Stimulated activated CD4-positive, alpha-beta T cell treated with anti-CD3 and anti-CD28 coated beads, Interleukin-4, amount 100 ng/mL, for 48 hours (primary cell): ENCODE measurements around the gene KIFAP3.
"Not testable (repeated sequence)": the region's sequence is repeated elsewhere in the genome, so short reads cannot be mapped to it uniquely, and the experiment has no call there.

ENCODE experiments used
- DNase-seq, 2 donors: peaks; one replicate each; pipeline ENCODE4 v3.0.0-alpha.2; 2020; ENCODE audit warnings: low read depth in 2 of 2

Gene KIFAP3

GRCh38 chr1:170074250-170075157 is at the start of gene KIFAP3:
KIFAP3 (minus strand) TSS chr1:170074695; CDS start chr1:170074467, 228 bp downstream.
- DNase-seq = peak; percentile 88 to 93

DNA sequence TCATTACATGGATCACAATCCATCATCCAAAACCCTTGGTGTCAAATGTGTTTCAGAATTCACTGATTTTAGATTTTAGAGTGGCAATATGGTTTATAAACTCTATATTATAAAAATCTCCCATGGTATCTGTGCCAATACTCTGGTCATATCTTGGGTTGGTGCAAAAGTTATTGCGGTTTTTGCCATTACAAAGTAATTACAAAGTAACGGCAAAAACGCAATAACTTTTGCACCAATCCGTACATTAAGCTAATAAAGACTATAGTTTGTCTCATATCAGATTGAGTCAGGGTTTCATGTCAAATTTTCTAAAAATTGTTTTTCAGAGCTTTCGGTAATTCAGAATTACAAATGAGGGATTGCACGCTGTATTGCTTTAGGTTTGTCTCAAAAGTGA is 47.9 kb upstream of the KIFAP3 start:
- no peak for DNase-seq

- no peak for DNase-seq
Observed at GRCh38 chr1:170114906-170115305, 40.4 kb upstream of the KIFAP3 start.

DNA sequence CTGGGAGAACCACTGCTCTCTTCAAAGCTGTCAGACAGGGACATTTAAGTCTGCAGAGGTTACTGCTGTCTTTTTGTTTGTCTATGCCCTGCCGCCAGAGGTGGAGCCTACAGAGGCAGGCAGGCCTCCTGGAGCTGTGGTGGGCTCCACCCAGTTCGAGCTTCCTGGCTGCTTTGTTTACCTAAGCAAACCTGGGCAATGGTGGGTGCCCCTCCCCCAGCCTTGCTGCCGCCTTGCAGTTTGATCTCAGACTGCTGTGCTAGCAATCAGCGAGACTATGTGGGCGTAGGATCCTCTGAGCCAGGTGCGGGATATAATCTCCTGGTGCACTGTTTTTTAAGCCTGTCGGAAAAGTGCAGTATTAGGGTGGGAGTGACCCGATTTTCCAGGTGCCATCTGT is 38.6 kb upstream of the KIFAP3 start:
- not testable (repeated sequence) for DNase-seq

DNA sequence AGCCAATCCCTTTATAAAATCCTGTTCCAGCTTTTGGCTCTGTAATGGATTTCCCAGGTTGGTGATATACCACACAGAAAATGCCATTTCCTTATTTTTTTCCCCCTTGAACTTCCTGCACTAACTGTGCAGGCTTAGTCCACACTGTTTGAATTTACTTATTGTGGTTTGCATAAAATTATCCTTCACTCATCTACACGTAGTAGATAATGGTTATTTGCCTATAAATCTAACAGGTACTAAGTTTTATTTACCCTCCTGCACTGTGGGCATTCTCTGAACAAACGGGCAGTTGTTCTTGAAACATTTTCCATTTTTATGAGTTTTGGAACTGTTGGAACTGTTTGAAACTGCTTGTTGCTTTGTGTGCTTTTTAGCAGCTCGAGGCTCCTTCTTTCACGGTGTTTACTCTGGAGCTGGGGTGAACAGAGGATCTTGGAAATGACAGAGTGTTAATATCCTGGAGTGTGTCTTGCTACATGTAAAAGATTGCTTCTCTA is 23.0 kb upstream of the KIFAP3 start:
- DNase-seq = no peak

DNA sequence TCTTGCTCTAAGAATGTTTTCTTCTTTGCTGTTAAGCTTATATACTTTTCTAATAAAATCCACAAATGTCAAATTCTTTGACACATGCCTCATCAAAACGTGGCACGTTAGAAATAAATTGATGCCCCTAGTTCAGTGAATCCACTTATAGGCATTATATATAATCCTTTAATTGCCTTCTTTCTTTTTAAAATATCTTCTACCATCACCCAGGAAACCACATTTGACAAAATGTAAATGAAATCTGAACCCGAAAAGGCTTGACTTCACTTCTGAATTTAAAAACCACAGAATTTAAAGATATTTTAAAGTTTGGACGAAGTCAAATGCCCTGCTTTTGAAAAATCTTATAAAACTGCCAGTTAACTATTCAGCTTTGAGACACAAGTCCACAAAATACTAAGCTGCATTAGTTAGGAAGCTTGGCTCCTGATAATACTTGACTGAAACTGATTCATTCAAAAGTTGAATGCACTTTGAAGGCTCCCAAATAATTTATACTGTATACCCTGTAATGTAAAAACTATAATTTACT is 22.4 kb upstream of the KIFAP3 start:
- DNase-seq = no peak

DNA sequence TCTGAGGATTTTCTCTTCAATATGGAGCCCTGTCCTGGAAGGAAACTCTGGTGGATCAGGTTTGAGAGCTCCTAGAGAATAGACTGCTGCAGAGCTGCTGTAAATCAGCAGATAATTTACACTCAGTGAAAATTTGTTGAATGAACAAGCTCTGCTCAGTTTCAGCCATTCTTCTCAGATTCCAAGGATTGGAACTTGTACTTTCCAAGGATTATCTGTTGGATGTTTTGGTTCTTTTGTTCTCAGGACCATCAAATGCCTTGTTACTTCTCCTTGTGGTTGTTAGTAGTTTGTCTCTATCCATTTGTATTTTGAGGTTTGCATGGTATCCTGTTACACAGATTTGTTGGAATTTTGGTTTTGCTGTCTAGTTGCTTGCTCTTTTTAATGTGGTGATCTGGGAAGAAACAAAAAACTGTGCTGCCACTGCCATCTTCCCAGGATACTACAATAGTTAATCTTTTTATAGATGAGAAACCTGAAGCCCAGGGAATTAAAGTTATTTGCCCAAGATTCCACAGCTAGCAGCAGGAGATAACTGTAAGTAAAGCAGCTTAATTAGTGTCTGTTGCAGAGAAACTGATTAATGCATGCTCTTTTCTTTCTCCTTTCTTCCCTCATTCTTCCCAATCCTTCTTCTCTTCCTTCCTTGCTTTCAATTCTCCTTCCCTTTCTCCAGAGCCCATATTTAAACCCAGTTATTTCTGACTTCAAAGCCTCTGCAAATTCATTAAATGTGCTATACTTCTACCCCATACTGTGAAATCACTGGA is 21.7 kb upstream of the KIFAP3 start:
- no peak for DNase-seq

GRCh38 chr1:170094697-170095616 is 20.5 kb upstream of the KIFAP3 start:
- DNase-seq = not testable (repeated sequence)

GRCh38 chr1:170086399-170087032 is 12.0 kb upstream of the KIFAP3 start:
- DNase-seq = no peak

DNA sequence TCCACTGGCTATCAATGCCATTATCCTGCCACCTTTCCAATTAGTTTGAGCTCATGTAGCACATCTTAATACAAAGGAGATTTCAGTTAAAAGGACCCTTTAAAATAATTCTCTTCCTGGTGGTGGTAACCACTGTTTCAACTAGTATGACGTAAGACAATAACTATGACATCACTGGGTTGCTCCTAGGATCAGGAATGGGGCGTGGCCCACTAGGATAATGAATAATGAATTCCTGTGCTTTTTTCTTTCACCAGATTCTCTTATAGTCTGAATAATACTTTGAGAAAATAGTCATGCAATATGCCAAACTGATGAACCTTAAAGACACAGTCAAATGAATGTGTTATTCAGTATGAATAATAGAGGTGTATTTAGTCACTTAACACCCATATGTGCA is 10.6 kb upstream of the KIFAP3 start:
- DNase-seq = no peak

- no peak for DNase-seq
Observed at GRCh38 chr1:170078610-170079189, 4.2 kb upstream of the KIFAP3 start.

GRCh38 chr1:170077926-170078325 is 3.4 kb upstream of the KIFAP3 start:
- DNase-seq = no peak

DNA sequence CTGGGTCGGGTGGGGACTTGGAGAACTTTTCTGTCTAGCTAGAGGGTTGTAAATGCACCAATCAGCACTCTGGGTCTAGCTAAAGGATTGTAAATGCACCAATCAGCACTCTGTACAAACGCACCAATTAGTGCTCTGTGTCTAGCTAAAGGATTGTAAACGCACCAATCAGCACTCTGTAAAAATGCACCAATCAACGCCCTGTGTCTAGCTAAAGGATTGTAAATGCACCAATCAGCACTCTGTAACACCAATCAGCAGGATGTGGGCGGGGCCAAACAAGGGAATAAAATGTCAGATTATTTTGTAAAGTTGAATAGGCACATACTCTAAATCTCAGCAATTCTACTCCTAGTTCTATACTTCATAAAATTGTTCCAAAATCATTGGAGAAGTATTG is 2.5 kb upstream of the KIFAP3 start:
- not testable (repeated sequence) for DNase-seq

DNA sequence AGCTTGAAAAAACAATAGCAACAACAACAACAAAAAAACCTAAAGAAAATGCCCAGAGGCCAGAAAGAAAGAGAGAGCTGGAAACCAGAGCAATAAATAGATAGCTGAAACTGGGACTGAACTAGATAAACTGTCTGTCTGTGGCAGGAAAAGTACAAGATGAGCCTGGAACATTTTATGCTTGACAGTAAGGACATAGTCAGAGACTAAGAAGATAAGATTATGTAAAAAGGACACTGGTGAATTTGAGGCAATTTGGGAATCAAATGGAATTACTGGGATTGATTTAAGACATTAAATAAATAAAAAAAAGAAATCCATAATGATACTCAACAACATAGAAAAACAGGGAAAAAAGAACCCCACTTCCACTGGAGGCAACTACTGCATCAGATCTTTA is 1.7 kb upstream of the KIFAP3 start:
- DNase-seq = no peak

DNA sequence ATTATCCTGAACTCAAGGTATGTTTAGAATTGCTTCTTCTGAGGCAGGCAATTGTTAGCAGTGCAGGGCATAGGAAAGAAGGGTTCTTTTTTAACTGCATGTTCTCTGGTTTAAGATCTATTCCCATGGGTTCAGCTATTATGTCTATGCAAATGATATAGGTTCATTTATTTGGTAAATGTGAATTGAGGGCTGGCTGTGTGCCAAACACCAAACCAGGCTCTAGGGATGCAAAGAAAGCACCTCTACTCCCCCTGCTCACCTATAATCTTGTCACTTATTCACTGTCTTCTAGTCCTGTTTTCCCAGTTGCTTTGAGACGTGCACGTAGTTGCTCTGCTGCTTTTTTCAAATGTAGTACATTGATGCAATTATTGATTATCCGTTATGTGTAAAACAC is 691 bp upstream of the KIFAP3 start:
- DNase-seq = no peak

DNA sequence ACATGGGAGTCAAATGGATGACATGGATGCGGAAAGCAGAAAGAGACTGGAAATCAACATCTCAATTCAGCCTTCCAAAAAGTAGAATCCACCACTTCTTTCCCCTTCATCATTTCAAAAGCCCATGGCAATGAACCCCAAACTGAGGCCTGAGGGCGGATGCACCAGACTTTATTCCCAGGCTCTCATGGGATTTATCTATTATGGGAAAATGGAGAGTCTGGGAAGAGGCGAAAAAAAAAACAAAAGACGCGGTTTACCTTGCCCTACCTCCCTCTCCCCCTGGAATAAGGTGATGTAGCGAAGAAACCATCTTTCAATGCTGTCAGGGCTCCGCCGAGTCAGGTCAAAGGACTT is 624 bp downstream of the KIFAP3 start:
- DNase-seq = no peak

DNA sequence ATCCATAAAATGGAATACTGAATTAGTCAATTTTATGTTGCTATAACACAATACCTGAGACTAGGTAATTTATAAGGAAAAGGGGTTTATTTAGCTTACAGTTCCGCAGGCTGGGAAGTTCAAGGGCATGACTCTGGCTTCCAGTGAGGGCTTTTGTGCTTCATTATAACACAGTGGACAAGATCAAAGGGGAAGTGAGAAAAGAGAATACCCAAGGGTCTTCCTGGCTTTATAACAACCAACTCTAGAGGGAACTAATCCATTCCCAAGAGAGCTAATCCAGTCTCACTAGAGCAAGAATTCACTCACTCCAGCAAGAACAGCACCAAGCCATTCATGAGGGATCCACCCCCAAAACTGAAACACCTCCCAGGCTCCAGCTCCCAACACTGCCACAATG is 3.1 kb downstream of the KIFAP3 start:
- DNase-seq = no peak

- DNase-seq = no peak
Observed at GRCh38 chr1:170068923-170069322, 5.6 kb downstream of the KIFAP3 start.

DNA sequence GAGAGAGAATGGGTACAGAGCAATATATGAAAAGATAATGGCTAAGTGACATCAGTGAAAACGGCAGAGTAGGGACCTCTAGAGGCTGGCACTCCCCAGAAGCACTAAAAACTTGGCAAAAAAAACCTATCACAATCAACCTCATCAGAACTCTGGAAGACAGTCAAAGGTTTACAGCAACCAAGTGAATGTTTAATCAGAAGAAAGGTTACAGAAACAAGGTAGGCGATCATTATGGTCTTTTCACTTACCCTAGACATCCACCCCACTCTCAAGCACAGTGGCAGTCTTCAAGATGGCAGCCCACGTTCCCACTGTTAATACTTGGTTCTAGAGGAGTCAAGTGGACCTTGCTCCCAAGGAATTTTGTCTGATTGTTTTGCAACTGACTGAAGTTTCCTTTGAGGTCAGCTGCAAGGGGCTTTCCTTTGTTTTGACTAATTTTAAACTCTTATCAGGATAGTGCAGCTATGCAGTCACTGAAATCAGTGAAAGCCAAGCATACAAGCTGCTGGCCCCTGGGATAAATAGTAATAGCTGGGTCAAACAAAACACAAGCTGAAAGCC is 7.2 kb downstream of the KIFAP3 start:
- DNase-seq = no peak

- DNase-seq = no peak
Observed at GRCh38 chr1:170064821-170065220, 9.7 kb downstream of the KIFAP3 start.
